Astrocyte (in vitro differentiated cells and primary cell): ENCODE data around the gene SCAF8.

ENCODE experiments used
- CTCF ChIP-seq: IDR thresholded peaks from 2 replicates; pipeline ENCODE4 v1.5.1; 2011; ENCODE audit warnings: low read depth, mild to moderate bottlenecking, inconsistent platforms, low read length, moderate library complexity; ENCODE audit not compliant: insufficient read depth
- EZH2 ChIP-seq: IDR thresholded peaks from 2 replicates; pipeline ENCODE4 v1.6.1; 2012; ENCODE audit warnings: mild to moderate bottlenecking, low read length, inconsistent platforms; ENCODE audit not compliant: insufficient read depth

- no peak for TF ChIP-seq CTCF
- TF ChIP-seq EZH2, result no peak
Observed at GRCh38 chr6:154710689-154711088, 22.5 kb upstream of the SCAF8 start.
